Gastrocnemius medialis (tissue), 4 donors: ENCODE results near the gene CRABP2. TPM values are rescaled to one million over a fixed set of nuclear protein-coding genes. Genes with fewer than 3 reads are reported as not detected.

Source experiments
- ATAC-seq, 2 donors: fragments of 150-250 bp; one replicate each; pipeline ENCODE4 v1.9.1; 2016
- DNase-seq, 2 donors: peaks; one replicate each; pipeline ENCODE4 v3.0.0-alpha.2; 2019
- H3K27ac ChIP-seq, 4 donors: fragments of 200-600 bp; sonication (generic); 1 replicate in 1 of 4; 2 replicates in 3 of 4; pipeline ENCODE4 v1.5.1; 2016 to 2018; ENCODE audit warnings: mild to moderate bottlenecking in 2 of 4, moderate library complexity in 1 of 4
- H3K27me3 ChIP-seq, 3 donors: fragments of 200-600 bp; sonication (generic) in 2 of 3; 1 replicate in 1 of 3; 2 replicates in 2 of 3; pipeline versions ENCODE4 v1.5.1 to v1.6.0; 2016 to 2019; ENCODE audit warnings: mild to moderate bottlenecking in 1 of 3, moderate library complexity in 1 of 3
- H3K36me3 ChIP-seq, 2 donors: fragments of 200-600 bp; sonication (generic) in 1 of 2; one replicate each; pipeline ENCODE4 v1.5.1; 2017 to 2018
- H3K4me1 ChIP-seq, 2 donors: fragments of 200-600 bp; sonication (generic) in 1 of 2; one replicate each; pipeline ENCODE4 v1.5.1; 2016 to 2017; ENCODE audit warnings: mild to moderate bottlenecking in 2 of 2
- H3K4me3 ChIP-seq, 4 donors: fragments of 200-600 bp; sonication (generic) in 3 of 4; 1 replicate in 1 of 4; 2 replicates in 3 of 4; pipeline ENCODE4 v1.5.1; 2016 to 2019; ENCODE audit warnings: mild to moderate bottlenecking in 2 of 4
- H3K9me3 ChIP-seq, 3 donors: fragments of 200-600 bp; sonication (generic) in 2 of 3; 1 replicate in 1 of 3; 2 replicates in 2 of 3; pipeline ENCODE4 v1.5.1; 2016 to 2019
- CTCF ChIP-seq, 5 experiments: fragments of 450-650 bp in 3 of 5; fragments of 200-600 bp in 2 of 5; sonication (generic) in 2 of 5; IDR thresholded peaks in 4 of 5; conservative IDR thresholded peaks in 1 of 5; 1 replicate in 4 of 5; 2 replicates in 1 of 5; pipeline ENCODE4 v1.5.1; 2016 to 2019; ENCODE audit warnings: antibody characterized with exemption in 5 of 5, mild to moderate bottlenecking in 3 of 5, moderate library complexity in 3 of 5
- POLR2A ChIP-seq, 2 donors: fragments of 450-650 bp; IDR thresholded peaks; one replicate each; pipeline ENCODE4 v1.6.1; 2017; ENCODE audit warnings: antibody characterized with exemption in 2 of 2, mild to moderate bottlenecking in 2 of 2, moderate library complexity in 2 of 2
- in situ Hi-C, 4 donors: fragments of 200-750 bp; cut with MboI; loops; one replicate each; pipeline versions ENCODE4 v1.15.0 to v1.8.0; 2017; ENCODE audit warnings: low sequenced_read_pairs in 4 of 4
- intact Hi-C: fragments of 100-400 bp; cut with DNase I; formaldehyde crosslinking; loops from one replicate; pipeline ENCODE4 v1.15.1; 2023; ENCODE audit warnings: low total_unique reads
- total RNA-seq, 4 donors: library from RNA; depleted of rRNA; stranded (reverse); fragments of >200 nt; gene quantifications; one replicate each; pipeline versions ENCODE4 v1.1.0 to v1.2.3, GENCODE V29; 2016

Gene CRABP2
- total RNA-seq, result 1 to 10 TPM in 1 of 4 donors, under 1 TPM in 1, not detected in 2; 0.98 to 1.3 TPM

- peak in 1 of 2 donors; percentile 19 for ATAC-seq
- Histone ChIP-seq H3K27me3 (peaks cover 38 to 45% (median 40%) of the 10 kb centered on the region in 3 donors), H3K4me3 (peak within 1 kb of the TSS; percentile 37 to 69 (median 50)), H3K27ac (peak within 1 kb of the TSS; percentile 60 to 69 (median 65)), H3K36me3 (no peaks in the 10 kb centered on the region), H3K9me3 (no peaks in the 10 kb centered on the region), H3K4me1 (peaks cover 28% of the 10 kb centered on the region in 2 donors)
- TF ChIP-seq CTCF (IDR thresholded peaks at IDR 0.05 in 4 of 5, conservative IDR thresholded peaks at IDR 0.05 in 1 of 5), result no peak
- no peak for TF ChIP-seq POLR2A (IDR thresholded peaks at IDR 0.05)
- DNase-seq, result no peak
- intact Hi-C loops, result loop anchor here (1.0 kb wide), 1 partner anchor 16 kb away; no protein-coding TSS in a partner anchor
- in situ Hi-C loops, result loop anchor here in 1 of 4 donors (25.0 kb wide), 1 partner anchor 157 kb away; the partner anchor contains the start of genes INSRR and NTRK1
Measured at GRCh38 chr1:156705321-156705917, at the start of gene CRABP2. TSS of gene CRABP2 (minus strand) at chr1:156705583. CDS start at chr1:156705446, 137 bp downstream.

- Histone ChIP-seq H3K4me3 (no peak overlapping the region), H3K27ac (peak overlapping the region in 3 of 4 donors; percentile 41 to 100 (median 100)), H3K4me1 (peaks cover 31 to 35% of the 10 kb centered on the region in 2 donors), H3K27me3 (no peaks in the 10 kb centered on the region), H3K9me3 (no peaks in the 10 kb centered on the region), H3K36me3 (no peaks in the 10 kb centered on the region)
- intact Hi-C loops (no loop called here), in situ Hi-C loops (no loop called here)
- ATAC-seq, result peak in 1 of 2 donors; percentile 13
- DNase-seq, result peak in 1 of 2 donors; percentile 56
- TF ChIP-seq POLR2A (IDR thresholded peaks at IDR 0.05) (no peak), CTCF (IDR thresholded peaks at IDR 0.05 in 4 of 5, conservative IDR thresholded peaks at IDR 0.05 in 1 of 5) (no peak)
Measured at GRCh38 chr1:156754219-156754618, 48.8 kb upstream of the CRABP2 start.

- Histone ChIP-seq H3K9me3 (no peaks in the 10 kb centered on the region), H3K4me1 (peaks cover 39 to 48% of the 10 kb centered on the region in 2 donors), H3K4me3 (peak overlapping the region; percentile 86 to 100 (median 96)), H3K27me3 (no peaks in the 10 kb centered on the region), H3K27ac (peak overlapping the region; percentile 94 to 100 (median 100)), H3K36me3 (no peaks in the 10 kb centered on the region)
- DNase-seq (no peak), ATAC-seq (no peak)
- in situ Hi-C loops (no loop called here), intact Hi-C loops (no loop called here)
- TF ChIP-seq POLR2A (IDR thresholded peaks at IDR 0.05), result no peak
- TF ChIP-seq CTCF (IDR thresholded peaks at IDR 0.05 in 4 of 5, conservative IDR thresholded peaks at IDR 0.05 in 1 of 5), result no peak
Measured at GRCh38 chr1:156752843-156753482, 47.6 kb upstream of the CRABP2 start.

GRCh38 chr1:156751757-156752481 is 46.5 kb upstream of the CRABP2 start:
- Histone ChIP-seq H3K4me3 (peak overlapping the region; percentile 86 to 100 (median 96)), H3K27ac (peak overlapping the region; percentile 94 to 100 (median 100)), H3K36me3 (no peaks in the 10 kb centered on the region), H3K4me1 (peaks cover 46 to 55% of the 10 kb centered on the region in 2 donors), H3K27me3 (no peaks in the 10 kb centered on the region), H3K9me3 (no peaks in the 10 kb centered on the region)
- TF ChIP-seq CTCF (IDR thresholded peaks at IDR 0.05 in 4 of 5, conservative IDR thresholded peaks at IDR 0.05 in 1 of 5) (no peak), POLR2A (IDR thresholded peaks at IDR 0.05) (peak; percentile 79 to 88)
- ATAC-seq, result peak; percentile 57 to 63
- intact Hi-C loops (loop anchor here (1.0 kb wide), 2 partner anchors 15 to 24 kb away; partner anchors contain the start of genes ISG20L2, METTL25B and PRCC), in situ Hi-C loops (no loop called here)
- peak; percentile 99 for DNase-seq
